Esophagus muscularis mucosa (tissue), 4 donors: ENCODE results near the gene APOM.

Experiments
- CTCF ChIP-seq, 3 experiments: fragments of 200-600 bp in 2 of 3; fragments of 450-650 bp in 1 of 3; sonication (generic) in 2 of 3; IDR thresholded peaks; one replicate each; pipeline ENCODE4 v1.5.1; 2017 to 2019; ENCODE audit warnings: antibody characterized with exemption in 3 of 3, mild to moderate bottlenecking in 2 of 3, moderate library complexity in 1 of 3
- EP300 ChIP-seq: sonication (generic); formaldehyde crosslinking; IDR thresholded peaks from one replicate; pipeline ENCODE4 v1.6.1; 2017; ENCODE audit warnings: antibody characterized with exemption
- POLR2A ChIP-seq: fragments of 450-650 bp; IDR thresholded peaks from one replicate; pipeline ENCODE4 v1.6.1; 2017; ENCODE audit warnings: antibody characterized with exemption, moderate library complexity, mild to moderate bottlenecking, low read depth

DNA sequence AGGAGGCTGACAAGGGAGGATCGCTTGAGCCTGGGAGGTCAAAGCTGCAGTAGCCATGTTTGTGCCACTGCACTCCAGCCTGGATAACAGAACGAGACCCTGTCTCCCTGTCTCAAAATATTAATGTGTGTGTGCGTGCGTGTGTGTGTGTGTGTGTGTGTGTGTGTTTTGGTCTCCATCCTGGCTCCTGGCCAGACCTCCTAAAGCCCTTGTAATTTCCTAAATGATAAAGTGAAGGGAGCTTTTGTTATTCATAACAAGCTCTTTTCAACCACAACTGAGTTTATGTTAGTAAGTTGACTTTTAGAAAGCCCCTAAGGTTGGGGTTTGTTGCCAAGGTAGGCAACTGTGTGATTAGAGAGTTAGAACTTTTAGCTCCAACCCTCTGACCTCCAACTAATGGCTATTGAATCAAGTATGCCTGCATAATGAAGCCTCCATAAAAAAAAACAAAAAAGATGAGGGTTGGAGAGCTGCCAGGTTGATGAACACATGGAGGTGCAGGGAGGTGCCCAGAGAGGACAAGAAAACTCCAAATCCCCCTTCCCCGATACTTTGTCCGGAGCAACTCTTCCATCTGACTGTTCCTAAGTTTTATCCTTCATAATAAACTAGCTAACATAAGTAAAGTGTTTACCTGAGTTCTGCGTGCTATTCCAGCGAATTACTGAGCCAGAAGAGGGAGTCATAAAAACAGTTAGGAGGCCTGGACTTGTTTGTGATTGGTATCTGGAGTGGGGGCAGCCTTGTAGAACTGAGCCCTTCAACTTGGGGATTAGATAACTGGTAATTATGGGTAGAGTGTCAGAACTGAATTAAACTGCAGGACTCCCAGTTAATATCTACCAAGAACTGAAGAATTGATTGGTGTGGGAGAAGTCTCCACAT is 45.9 kb upstream of the APOM start:
- no peak for TF ChIP-seq POLR2A
- no peak for TF ChIP-seq EP300
- TF ChIP-seq CTCF (IDR thresholded peaks at IDR 0.05): no peak
